IPS-18c (cell line): ENCODE results near the gene MORC3.
"Not testable (repeated sequence)": the region's sequence is repeated elsewhere in the genome, so short reads cannot be mapped to it uniquely, and the experiment has no call there.

ENCODE experiments used
- H3K4me3 ChIP-seq: 2 replicates; pipeline ENCODE4 v1.7.0; 2013; ENCODE audit warnings: low read depth, mild to moderate bottlenecking, low read length, moderate library complexity; ENCODE audit not compliant: insufficient read depth
- H3K9me3 ChIP-seq: one replicate; pipeline ENCODE4 v1.6.1; 2013; ENCODE audit warnings: mild to moderate bottlenecking, low read length, moderate library complexity; ENCODE audit not compliant: control insufficient read depth, insufficient read depth

The MORC3 gene

DNA sequence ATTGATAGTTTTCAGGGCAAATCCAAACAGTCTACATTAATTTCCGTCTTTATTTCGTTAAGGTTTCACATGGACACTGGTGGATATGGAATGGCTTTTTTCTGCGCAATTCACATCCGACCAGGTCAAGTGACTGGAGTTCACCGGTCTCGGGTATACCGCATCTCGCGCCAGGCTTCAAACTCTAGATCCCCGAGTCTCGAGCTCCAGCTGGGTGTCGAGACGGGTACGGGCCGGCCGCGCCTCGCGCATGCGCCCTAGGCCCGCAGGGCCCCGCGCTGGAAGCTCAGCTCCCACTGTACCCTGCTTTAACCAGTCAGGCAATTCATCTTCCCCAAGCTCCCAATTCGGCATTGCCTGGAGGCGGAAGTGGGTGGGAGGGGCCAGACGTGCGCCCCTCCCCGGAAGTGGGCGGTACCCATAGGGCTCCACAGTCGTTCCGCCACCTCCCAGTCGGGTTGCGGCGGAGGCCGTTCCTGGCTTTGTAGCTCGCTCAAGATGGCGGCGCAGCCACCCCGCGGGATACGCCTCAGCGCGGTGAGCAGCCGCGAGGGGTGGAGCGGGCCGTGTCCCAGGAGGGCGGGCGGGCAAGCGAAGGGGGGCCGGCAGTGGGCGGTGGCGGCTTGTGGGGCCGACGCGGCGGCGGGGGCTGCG, at the start of gene MORC3:
Gene MORC3, plus strand, starts transcription at position 431 of the 654 bp plus-strand sequence. Its CDS starts 68 bp downstream, at position 499.
- Histone ChIP-seq H3K4me3 (peak within 1 kb of the TSS; percentile 90), H3K9me3 (no peaks in the 10 kb centered on the region)

- H3K4me3 ChIP-seq, H3K9me3 ChIP-seq: not testable (repeated sequence)
These were observed 49.0 kb upstream of the MORC3 start for GRCh38 chr21:36270786-36271695.

DNA sequence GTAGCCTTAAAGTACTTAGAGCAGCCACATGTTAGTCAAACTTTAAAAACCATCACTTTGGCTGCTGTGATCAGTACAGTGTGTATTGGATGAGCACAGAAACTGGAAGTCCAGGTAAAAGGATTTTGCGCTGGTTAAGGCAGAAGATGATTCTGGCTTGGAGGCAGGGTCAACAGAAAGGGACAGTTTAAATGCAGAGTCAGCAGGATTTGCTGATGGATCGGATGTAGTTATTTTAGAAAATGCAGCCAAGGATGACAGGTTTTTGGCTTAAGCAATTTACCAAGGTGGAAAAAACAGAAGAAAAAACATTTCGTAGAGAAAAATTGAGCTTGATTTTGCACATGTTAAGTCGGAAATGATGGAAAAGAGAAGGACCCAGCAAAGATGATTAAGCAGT, 45.9 kb upstream of the MORC3 start:
- Histone ChIP-seq H3K4me3 (no peak overlapping the region), H3K9me3 (no peaks in the 10 kb centered on the region)

- Histone ChIP-seq H3K4me3 (no peak overlapping the region), H3K9me3 (no peaks in the 10 kb centered on the region)
These were observed 37.3 kb upstream of the MORC3 start for GRCh38 chr21:36282568-36283230.

- not testable (repeated sequence) for H3K4me3 ChIP-seq, H3K9me3 ChIP-seq
These were observed 36.8 kb upstream of the MORC3 start for GRCh38 chr21:36283231-36283622.

- Histone ChIP-seq H3K9me3 (no peaks in the 10 kb centered on the region), H3K4me3 (no peak overlapping the region)
These were observed 31.2 kb upstream of the MORC3 start for GRCh38 chr21:36288651-36289243.

- H3K9me3 ChIP-seq, result no peaks in the 10 kb centered on the region
These were observed 28.5 kb upstream of the MORC3 start for GRCh38 chr21:36291509-36291908.

DNA sequence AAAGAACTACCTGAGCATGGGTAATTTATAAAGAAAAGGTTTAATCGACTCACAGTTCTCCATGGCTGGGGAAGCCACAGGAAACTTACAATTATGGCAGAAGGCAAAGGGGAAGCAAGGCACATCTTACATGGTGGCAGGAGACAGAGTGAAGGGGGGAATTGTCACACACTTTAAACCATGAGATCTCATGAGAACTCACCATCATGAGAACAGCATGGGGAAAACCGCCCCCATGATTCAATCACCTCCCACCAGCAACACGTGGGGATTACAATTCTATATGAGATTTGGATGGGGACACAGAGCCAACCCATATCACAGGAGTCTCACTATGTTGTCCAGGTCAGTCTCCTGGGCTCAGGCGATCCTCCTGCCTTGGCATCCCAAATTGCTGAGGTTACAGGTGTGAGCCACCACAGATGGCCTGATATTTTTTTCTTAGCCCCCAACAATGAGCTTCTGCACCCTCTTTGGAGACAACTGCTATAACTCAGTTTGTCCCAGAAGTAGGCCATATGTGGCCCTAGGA, 22.5 kb upstream of the MORC3 start:
- H3K9me3 ChIP-seq, result no peaks in the 10 kb centered on the region
- H3K4me3 ChIP-seq, result no peak overlapping the region

More at GRCh38 chr21:36291509-36291908, 28.5 kb upstream of the MORC3 start:
- H3K4me3 ChIP-seq, result no peak overlapping the region

DNA sequence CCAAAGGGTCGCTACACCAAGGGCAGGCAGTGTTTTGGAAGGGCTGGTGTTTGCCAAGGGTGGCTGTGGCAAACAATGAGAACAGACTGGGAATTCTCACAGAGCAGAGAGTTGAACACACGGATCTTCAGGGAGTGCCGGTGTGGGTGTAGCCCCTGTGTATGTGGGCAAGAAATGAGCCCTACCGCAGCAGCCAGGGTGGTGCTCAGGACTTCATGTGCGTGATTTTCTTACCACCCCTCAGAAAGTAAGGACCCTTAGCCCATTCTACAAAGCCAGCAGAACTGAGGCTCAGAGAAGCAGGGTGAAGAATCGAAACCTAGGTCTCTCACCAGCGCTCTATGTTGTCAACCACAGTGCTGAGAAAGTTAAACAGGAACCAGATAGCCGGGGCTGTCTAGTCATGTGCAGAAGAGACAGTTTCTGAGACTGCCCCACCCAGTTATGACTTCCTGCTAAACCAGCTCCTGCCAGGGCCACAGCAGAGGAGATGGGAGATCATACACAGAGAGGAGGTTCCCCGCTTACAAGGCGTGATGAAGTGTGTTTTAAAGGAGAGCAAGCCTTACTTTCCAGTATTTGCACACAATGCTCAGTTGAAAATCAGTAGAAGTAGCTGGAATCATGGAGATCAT, 21.9 kb upstream of the MORC3 start:
- no peaks in the 10 kb centered on the region for H3K9me3 ChIP-seq

GRCh38 chr21:36306872-36307534, 13.0 kb upstream of the MORC3 start:
- Histone ChIP-seq H3K4me3 (no peak overlapping the region), H3K9me3 (peaks cover 4% of the 10 kb centered on the region)

More for the DNA sequence above, 21.9 kb upstream of the MORC3 start:
- no peak overlapping the region for H3K4me3 ChIP-seq

GRCh38 chr21:36310016-36310415, 10.0 kb upstream of the MORC3 start:
- Histone ChIP-seq H3K4me3 (no peak overlapping the region), H3K9me3 (peaks cover 6% of the 10 kb centered on the region)

DNA sequence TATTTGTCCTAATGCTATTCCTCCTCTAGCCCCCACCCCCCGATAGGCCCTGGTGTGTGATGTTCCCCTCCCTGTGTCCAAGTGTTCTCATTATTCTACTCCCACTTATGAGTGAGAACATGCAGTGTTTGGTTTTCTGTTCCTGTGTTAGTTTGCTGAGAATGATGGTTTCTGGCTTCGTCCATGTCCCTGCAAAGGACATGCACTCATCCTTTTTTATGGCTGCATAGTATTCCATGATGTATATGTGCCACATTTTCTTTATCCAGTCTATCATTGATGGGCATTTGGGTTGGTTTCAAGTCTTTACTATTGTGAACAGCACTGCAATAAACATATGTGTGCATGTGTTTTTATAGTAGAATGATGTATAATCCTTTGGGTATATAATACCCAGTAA, 6.6 kb upstream of the MORC3 start:
- not testable (repeated sequence) for H3K4me3 ChIP-seq, H3K9me3 ChIP-seq

- not testable (repeated sequence) for H3K9me3 ChIP-seq, H3K4me3 ChIP-seq
These were observed 4.0 kb upstream of the MORC3 start for GRCh38 chr21:36316045-36316444.

GRCh38 chr21:36316872-36317484, 3.0 kb upstream of the MORC3 start:
- peaks cover 2% of the 10 kb centered on the region for H3K9me3 ChIP-seq
- H3K4me3 ChIP-seq, result no peak overlapping the region; the same call in 1 of the 2 replicates

GRCh38 chr21:36319406-36319766, 611 bp upstream of the MORC3 start:
- H3K4me3 ChIP-seq, result peak overlapping the region; percentile 40; the same call in 1 of the 2 replicates
- H3K9me3 ChIP-seq, result not testable (repeated sequence)
